Neutrophil (primary cell): ENCODE results near the gene EML6.

Source experiments
- H3K27ac ChIP-seq: fragments of 200-600 bp; sonication (generic); 2 replicates; pipeline ENCODE4 v1.5.1; 2016; ENCODE audit warnings: mild to moderate bottlenecking, moderate library complexity
- H3K27me3 ChIP-seq: fragments of 200-600 bp; sonication (generic); 2 replicates; pipeline ENCODE4 v1.6.0; 2016; ENCODE audit warnings: mild to moderate bottlenecking
- H3K36me3 ChIP-seq: fragments of 200-600 bp; sonication (generic); 2 replicates; pipeline ENCODE4 v1.5.1; 2017
- H3K4me1 ChIP-seq, 2 experiments: fragments of 200-600 bp in 1 of 2; sonication (generic) in 1 of 2; 1 replicate in 1 of 2; 2 replicates in 1 of 2; pipeline versions ENCODE4 v1.5.1 to v1.6.1; 2013 to 2016; ENCODE audit warnings: low read depth in 1 of 2, low read length in 1 of 2, mild to moderate bottlenecking in 1 of 2, moderate library complexity in 1 of 2; ENCODE audit not compliant: control insufficient read depth in 1 of 2, insufficient read depth in 1 of 2
- H3K4me3 ChIP-seq, 2 experiments: fragments of 200-600 bp in 1 of 2; sonication (generic) in 1 of 2; 1 replicate in 1 of 2; 2 replicates in 1 of 2; pipeline ENCODE4 v1.5.1; 2013 to 2016; ENCODE audit warnings: low read depth in 1 of 2, low read length in 1 of 2, mild to moderate bottlenecking in 1 of 2, moderate library complexity in 1 of 2
- H3K9me3 ChIP-seq: fragments of 200-600 bp; sonication (generic); 2 replicates; pipeline ENCODE4 v1.5.1; 2016
- CTCF ChIP-seq: fragments of 200-600 bp; sonication (generic); IDR thresholded peaks from 2 replicates; pipeline ENCODE4 v1.5.1; 2016; ENCODE audit warnings: antibody characterized with exemption

Gene EML6

GRCh38 chr2:54864096-54864495 is 140.6 kb downstream of the EML6 start:
- TF ChIP-seq CTCF = no peak
- no peaks in the 10 kb centered on the region for H3K27me3 ChIP-seq
- H3K4me1 ChIP-seq = no peaks in the 10 kb centered on the region
- no peaks in the 10 kb centered on the region for H3K36me3 ChIP-seq
- H3K27ac ChIP-seq = no peak overlapping the region
- no peak overlapping the region for H3K4me3 ChIP-seq
- no peaks in the 10 kb centered on the region for H3K9me3 ChIP-seq

GRCh38 chr2:54864727-54865126 is 141.3 kb downstream of the EML6 start:
- no peaks in the 10 kb centered on the region for H3K4me1 ChIP-seq
- no peaks in the 10 kb centered on the region for H3K27me3 ChIP-seq
- no peak overlapping the region for H3K27ac ChIP-seq
- H3K36me3 ChIP-seq = no peaks in the 10 kb centered on the region
- H3K9me3 ChIP-seq = no peaks in the 10 kb centered on the region
- H3K4me3 ChIP-seq = no peak overlapping the region
- no peak for TF ChIP-seq CTCF

- Histone ChIP-seq H3K27ac (no peak overlapping the region), H3K4me3 (no peak overlapping the region), H3K9me3 (no peaks in the 10 kb centered on the region), H3K4me1 (no peaks in the 10 kb centered on the region), H3K27me3 (no peaks in the 10 kb centered on the region), H3K36me3 (no peaks in the 10 kb centered on the region)
- no peak for TF ChIP-seq CTCF
Measured at GRCh38 chr2:54866179-54866578, 142.7 kb downstream of the EML6 start.

GRCh38 chr2:54866868-54867267 is 143.4 kb downstream of the EML6 start:
- TF ChIP-seq CTCF = no peak
- no peaks in the 10 kb centered on the region for H3K9me3 ChIP-seq
- no peak overlapping the region for H3K27ac ChIP-seq
- H3K4me3 ChIP-seq = no peak overlapping the region
- H3K36me3 ChIP-seq = no peaks in the 10 kb centered on the region
- H3K4me1 ChIP-seq = no peaks in the 10 kb centered on the region
- H3K27me3 ChIP-seq = no peaks in the 10 kb centered on the region

- H3K4me1 ChIP-seq = no peaks in the 10 kb centered on the region
- H3K27me3 ChIP-seq = no peaks in the 10 kb centered on the region
- no peaks in the 10 kb centered on the region for H3K36me3 ChIP-seq
- H3K9me3 ChIP-seq = no peaks in the 10 kb centered on the region
- no peak overlapping the region for H3K27ac ChIP-seq
- H3K4me3 ChIP-seq = no peak overlapping the region
- no peak for TF ChIP-seq CTCF
Measured at GRCh38 chr2:54867457-54867856, 144.0 kb downstream of the EML6 start.

GRCh38 chr2:54871457-54872107 is 148.1 kb downstream of the EML6 start:
- Histone ChIP-seq H3K27ac (no peak overlapping the region), H3K27me3 (no peaks in the 10 kb centered on the region), H3K4me1 (no peaks in the 10 kb centered on the region), H3K9me3 (no peaks in the 10 kb centered on the region), H3K36me3 (no peaks in the 10 kb centered on the region), H3K4me3 (no peak overlapping the region)
- TF ChIP-seq CTCF = no peak
